Measurements from ENCODE around the gene CD14. TPM values are rescaled to one million over a fixed set of nuclear protein-coding genes. Genes with fewer than 3 reads are reported as not detected.

The CD14 gene
- polyA plus RNA-seq, 1 experiment, result 0.29 TPM

DNA sequence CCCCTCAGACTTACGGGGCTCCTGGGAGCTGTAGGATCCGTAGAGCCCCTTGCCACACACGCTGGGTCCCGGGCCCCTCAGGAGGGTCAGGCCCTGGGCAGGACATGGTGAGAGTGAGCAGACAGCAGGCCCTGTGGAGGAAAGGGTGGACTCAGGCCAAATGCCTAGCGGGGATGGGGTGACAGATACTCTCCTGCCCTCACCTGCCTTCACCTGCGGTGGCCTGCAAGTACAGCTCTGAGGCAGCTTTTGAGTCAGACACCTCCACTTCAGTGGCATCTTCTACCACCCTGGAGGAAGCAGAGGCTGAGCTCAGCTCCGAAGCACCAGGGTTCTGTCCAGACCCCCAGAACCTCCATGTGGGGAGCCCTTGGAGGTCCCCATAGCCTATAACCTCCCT is 42.1 kb downstream of the CD14 start:
- peaks cover 3% of the 10 kb centered on the region for H3K27me3 ChIP-seq (ENCODE audit: control insufficient read depth, insufficient read depth, low read length)
- DNase-seq (ENCODE audit: low read depth, low spot score), result no peak
- POLR2A ChIA-PET, result no interaction called here
- TF ChIP-seq CTCF (IDR thresholded peaks at IDR 0.05; ENCODE audit: low read depth, low read length), result no peak
- H3K9me3 ChIP-seq (ENCODE audit: control insufficient read depth, insufficient read depth, low read length), result no peaks in the 10 kb centered on the region; the same call in 1 of the 2 replicates
- H3K27ac ChIP-seq (ENCODE audit: low read depth, low read length), result no peak overlapping the region
- CTCF ChIA-PET, result no interaction called here
- no peak overlapping the region for H3K4me3 ChIP-seq (ENCODE audit: low read depth, low read length)

DNA sequence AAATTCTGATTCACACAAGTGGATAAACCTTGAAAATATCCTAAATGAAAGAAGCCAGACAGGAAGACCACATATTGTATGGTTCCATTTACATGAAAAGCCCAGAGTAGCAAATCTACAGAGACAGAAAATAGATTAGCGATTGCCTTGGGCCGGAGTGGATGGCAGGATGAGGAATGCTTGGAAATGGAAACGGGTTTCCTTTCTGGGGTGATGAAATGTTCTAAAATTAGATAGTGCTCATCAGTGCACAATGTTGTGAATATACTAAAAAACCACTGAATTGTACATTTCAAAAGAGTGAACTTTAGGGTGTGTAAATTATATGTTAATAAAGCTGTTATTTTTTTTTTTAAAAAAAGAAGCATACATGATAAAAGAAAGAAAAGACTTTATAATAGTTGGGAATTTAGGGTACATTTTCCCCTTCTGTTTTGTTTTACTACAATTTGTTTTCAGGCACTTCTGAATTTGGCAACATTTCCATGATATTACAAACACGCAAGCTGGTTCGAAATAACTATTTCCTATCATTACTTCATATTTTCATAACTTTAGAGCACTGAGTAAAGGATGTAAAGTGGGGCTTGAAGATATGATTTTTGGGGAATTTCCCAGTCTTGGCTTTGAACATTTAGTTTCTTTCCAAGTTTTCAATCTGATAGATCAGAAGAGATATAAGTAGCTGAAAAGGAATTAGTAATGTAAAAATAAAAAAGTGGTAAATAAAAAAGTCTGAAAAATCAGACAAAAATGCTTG is 44.5 kb downstream of the CD14 start:
- Histone ChIP-seq H3K9me3 (ENCODE audit: control insufficient read depth, insufficient read depth, low read length) (no peaks in the 10 kb centered on the region; the same call in 1 of the 2 replicates), H3K27me3 (ENCODE audit: control insufficient read depth, insufficient read depth, low read length) (no peaks in the 10 kb centered on the region), H3K27ac (ENCODE audit: low read depth, low read length) (no peak overlapping the region), H3K4me3 (ENCODE audit: low read depth, low read length) (no peak overlapping the region)
- CTCF ChIA-PET, result interaction anchor here (0.9 to 1.0 kb wide), 2 partner anchors 23 to 40 kb away, joined by 3 to 4 read pairs; no protein-coding TSS in a partner anchor
- no peak for TF ChIP-seq CTCF (IDR thresholded peaks at IDR 0.05; ENCODE audit: low read depth, low read length)
- DNase-seq (ENCODE audit: low read depth, low spot score), result no peak
- POLR2A ChIA-PET, result interaction anchor here (0.8 kb wide), 1 partner anchor 24 kb away, joined by 3 read pairs; the partner anchor contains the start of gene APBB3

GRCh38 chr5:140587495-140587894 is 45.5 kb downstream of the CD14 start:
- H3K9me3 ChIP-seq (ENCODE audit: control insufficient read depth, insufficient read depth, low read length), result no peaks in the 10 kb centered on the region
- H3K4me3 ChIP-seq (ENCODE audit: low read depth, low read length), result no peak overlapping the region
- ChIA-PET POLR2A (no interaction called here), CTCF (interaction anchor here (0.9 kb wide), 1 partner anchor 22 kb away, joined by 3 read pairs; no protein-coding TSS in a partner anchor)
- H3K27ac ChIP-seq (ENCODE audit: low read depth, low read length), result no peak overlapping the region
- no peak for TF ChIP-seq CTCF (IDR thresholded peaks at IDR 0.05; ENCODE audit: low read depth, low read length)
- no peak for DNase-seq (ENCODE audit: low read depth, low spot score)
- H3K27me3 ChIP-seq (ENCODE audit: control insufficient read depth, insufficient read depth, low read length), result no peaks in the 10 kb centered on the region

Other genes starting within 250 kb of the CD14 start
- 54.3 and 56.6 TPM in 2 replicates for gene ANKHD1, start 231.3 kb downstream of the CD14 start, polyA plus RNA-seq (2011; rRNA removed)
- 1.7 and 2.8 TPM in 2 replicates for gene EIF4EBP3, start 85.5 kb downstream of the CD14 start, polyA plus RNA-seq (2011; rRNA removed)
- gene SRA1, start 75.7 kb downstream of the CD14 start, polyA plus RNA-seq (2011; rRNA removed), result 52.3 and 52.8 TPM in 2 replicates
- 13.6 and 14.9 TPM in 2 replicates for gene APBB3, start 68.6 kb downstream of the CD14 start, polyA plus RNA-seq (2011; rRNA removed)
- 63.4 and 86.2 TPM in 2 replicates for gene SLC35A4, start 68.3 kb downstream of the CD14 start, polyA plus RNA-seq (2011; rRNA removed)
- gene TMCO6, start 6.3 kb upstream of the CD14 start, polyA plus RNA-seq (2011; rRNA removed), result 5.0 and 5.7 TPM in 2 replicates
- 64.0 and 85.6 TPM in 2 replicates for gene NDUFA2, start 14.5 kb upstream of the CD14 start, polyA plus RNA-seq (2011; rRNA removed)
- 118 and 136 TPM in 2 replicates for gene IK, start 14.7 kb upstream of the CD14 start, polyA plus RNA-seq (2011; rRNA removed)
- gene WDR55, start 31.7 kb upstream of the CD14 start, polyA plus RNA-seq (2011; rRNA removed), result 13.6 and 14.3 TPM in 2 replicates
- 0.14 and 0.31 TPM in 2 replicates for gene DND1, start 40.4 kb upstream of the CD14 start, polyA plus RNA-seq (2011; rRNA removed)
- gene HARS1, start 58.2 kb upstream of the CD14 start, polyA plus RNA-seq (2011; rRNA removed), result 93.6 and 98.8 TPM in 2 replicates
- gene HARS2, start 58.3 kb upstream of the CD14 start, polyA plus RNA-seq (2011; rRNA removed), result 39.9 and 48.6 TPM in 2 replicates
- gene ZMAT2, start 67.3 kb upstream of the CD14 start, polyA plus RNA-seq (2011; rRNA removed), result 66.6 and 82.8 TPM in 2 replicates
- gene PCDHA1, start 153.0 kb upstream of the CD14 start, polyA plus RNA-seq (2011; rRNA removed), result 0.06 and 0.09 TPM in 2 replicates
- gene PCDHA2, start 161.7 kb upstream of the CD14 start, polyA plus RNA-seq (2011; rRNA removed), result 0.05 and 0.07 TPM in 2 replicates
- 0.20 and 0.27 TPM in 2 replicates for gene PCDHA3, start 167.9 kb upstream of the CD14 start, polyA plus RNA-seq (2011; rRNA removed)
- gene PCDHA4, start 173.9 kb upstream of the CD14 start, polyA plus RNA-seq (2011; rRNA removed), result not detected in 2 replicates
- 0.02 TPM in 1 of 2 replicates, not detected in the other for gene PCDHA5, start 188.4 kb upstream of the CD14 start, polyA plus RNA-seq (2011; rRNA removed)
- 0.02 and 0.09 TPM in 2 replicates for gene PCDHA6, start 194.8 kb upstream of the CD14 start, polyA plus RNA-seq (2011; rRNA removed)
- 0.09 and 0.14 TPM in 2 replicates for gene PCDHA7, start 201.1 kb upstream of the CD14 start, polyA plus RNA-seq (2011; rRNA removed)
- gene PCDHA8, start 208.0 kb upstream of the CD14 start, polyA plus RNA-seq (2011; rRNA removed), result 0.01 TPM in 1 of 2 replicates, not detected in the other
- gene PCDHA9, start 215.2 kb upstream of the CD14 start, polyA plus RNA-seq (2011; rRNA removed), result 0.02 TPM in 1 of 2 replicates, not detected in the other
- gene PCDHA10, start 222.7 kb upstream of the CD14 start, polyA plus RNA-seq (2011; rRNA removed), result 0.01 and 0.02 TPM in 2 replicates
- gene PCDHA11, start 235.8 kb upstream of the CD14 start, polyA plus RNA-seq (2011; rRNA removed), result not detected in 2 replicates
- gene PCDHA12, start 242.1 kb upstream of the CD14 start, polyA plus RNA-seq (2011; rRNA removed), result not detected in 2 replicates
- not detected in 2 replicates for gene PCDHA13, start 248.9 kb upstream of the CD14 start, polyA plus RNA-seq (2011; rRNA removed)

Data from AG04450 (cell line).